Esophagus muscularis mucosa (tissue), 4 donors: ENCODE measurements around the gene KRT77.

Source experiments
- EP300 ChIP-seq: sonication (generic); formaldehyde crosslinking; IDR thresholded peaks from one replicate; pipeline ENCODE4 v1.6.1; 2017; ENCODE audit warnings: antibody characterized with exemption
- POLR2A ChIP-seq: fragments of 450-650 bp; IDR thresholded peaks from one replicate; pipeline ENCODE4 v1.6.1; 2017; ENCODE audit warnings: antibody characterized with exemption, moderate library complexity, mild to moderate bottlenecking, low read depth
- POLR2AphosphoS5 ChIP-seq, 2 donors: sonication (generic); formaldehyde crosslinking; IDR thresholded peaks; one replicate each; pipeline ENCODE4 v1.6.1; 2017; ENCODE audit warnings: antibody characterized with exemption in 2 of 2
- TF ChIP-seq, protein P1 (sequence below), 3 experiments: fragments of 200-600 bp in 2 of 3; fragments of 450-650 bp in 1 of 3; sonication (generic) in 2 of 3; IDR thresholded peaks; one replicate each; pipeline ENCODE4 v1.5.1; 2017 to 2019; ENCODE audit warnings: antibody characterized with exemption in 3 of 3, mild to moderate bottlenecking in 2 of 3, moderate library complexity in 1 of 3

DNA sequence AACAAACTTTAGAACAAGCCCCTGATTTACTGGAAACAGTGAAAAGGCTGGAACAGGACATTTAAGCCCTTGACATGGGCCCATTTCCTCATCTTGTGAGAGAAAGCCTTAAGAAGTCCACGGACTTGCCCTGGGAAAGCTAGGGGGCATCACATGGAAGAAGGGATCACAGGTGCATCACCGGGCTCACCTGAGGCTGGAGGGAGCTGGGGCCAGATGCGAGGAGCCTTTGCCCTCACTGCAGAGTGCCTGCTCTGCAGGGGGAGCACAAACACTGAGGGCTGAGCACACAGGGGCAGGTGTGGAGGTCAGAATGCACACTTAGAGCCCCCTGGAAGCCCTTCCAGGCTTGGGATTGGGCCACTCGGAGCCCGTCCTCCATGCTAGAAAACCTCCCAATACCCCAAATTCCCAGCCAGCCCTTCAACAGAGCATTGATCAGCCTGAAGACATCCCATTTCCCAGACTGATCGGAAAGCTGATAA is 17.9 kb downstream of the KRT77 start:
- TF ChIP-seq POLR2AphosphoS5 (IDR thresholded peaks at IDR 0.05) (no peak), POLR2A (no peak), EP300 (no peak)
- TF ChIP-seq, protein P1, sequence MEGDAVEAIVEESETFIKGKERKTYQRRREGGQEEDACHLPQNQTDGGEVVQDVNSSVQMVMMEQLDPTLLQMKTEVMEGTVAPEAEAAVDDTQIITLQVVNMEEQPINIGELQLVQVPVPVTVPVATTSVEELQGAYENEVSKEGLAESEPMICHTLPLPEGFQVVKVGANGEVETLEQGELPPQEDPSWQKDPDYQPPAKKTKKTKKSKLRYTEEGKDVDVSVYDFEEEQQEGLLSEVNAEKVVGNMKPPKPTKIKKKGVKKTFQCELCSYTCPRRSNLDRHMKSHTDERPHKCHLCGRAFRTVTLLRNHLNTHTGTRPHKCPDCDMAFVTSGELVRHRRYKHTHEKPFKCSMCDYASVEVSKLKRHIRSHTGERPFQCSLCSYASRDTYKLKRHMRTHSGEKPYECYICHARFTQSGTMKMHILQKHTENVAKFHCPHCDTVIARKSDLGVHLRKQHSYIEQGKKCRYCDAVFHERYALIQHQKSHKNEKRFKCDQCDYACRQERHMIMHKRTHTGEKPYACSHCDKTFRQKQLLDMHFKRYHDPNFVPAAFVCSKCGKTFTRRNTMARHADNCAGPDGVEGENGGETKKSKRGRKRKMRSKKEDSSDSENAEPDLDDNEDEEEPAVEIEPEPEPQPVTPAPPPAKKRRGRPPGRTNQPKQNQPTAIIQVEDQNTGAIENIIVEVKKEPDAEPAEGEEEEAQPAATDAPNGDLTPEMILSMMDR (IDR thresholded peaks at IDR 0.05): no peak
